Activated T-cell treated with anti-CD3 and anti-CD28 coated beads, Interleukin-2, amount 50 U/mL, for 4 hours (primary cell): ENCODE results near the gene SCD5. TPM values are rescaled to one million over a fixed set of nuclear protein-coding genes. Genes with fewer than 3 reads are reported as not detected.
"Not testable (repeated sequence)": the region's sequence is repeated elsewhere in the genome, so short reads cannot be mapped to it uniquely, and the experiment has no call there.

Experiments
- ATAC-seq, 2 donors: fragments of 200-7000 bp; cut with Tn5 transposase; one replicate each; pipeline ENCODE4 v1.10.0; 2021
- DNase-seq: peaks from one replicate; pipeline ENCODE4 v3.0.0-alpha.2; 2020
- H3K27me3 Mint-ChIP-seq: one replicate; pipeline ENCODE4 v1.8.0; 2021; ENCODE audit warnings: low read depth, mixed read lengths
- H3K36me3 Mint-ChIP-seq: one replicate; pipeline ENCODE4 v1.8.0; 2022; ENCODE audit warnings: mixed read lengths; ENCODE audit not compliant: insufficient read depth
- H3K4me1 Mint-ChIP-seq: one replicate; pipeline ENCODE4 v1.8.0; 2021; ENCODE audit warnings: low read depth, mixed read lengths
- H3K4me3 Mint-ChIP-seq: one replicate; pipeline ENCODE4 v1.8.0; 2021; ENCODE audit warnings: mild to moderate bottlenecking, moderate library complexity, mixed read lengths
- H3K9me3 Mint-ChIP-seq: one replicate; pipeline ENCODE4 v1.8.0; 2021; ENCODE audit warnings: mixed read lengths
- total RNA-seq, 3 donors: library from RNA; stranded (reverse); gene quantifications; one replicate each; pipeline ENCODE4 v1.2.1, GENCODE V29; 2021

Gene SCD5
- total RNA-seq, result 1 to 10 TPM in 1 of 3 donors, under 1 TPM in 2; 0.30 to 1.2 (median 0.84) TPM

DNA sequence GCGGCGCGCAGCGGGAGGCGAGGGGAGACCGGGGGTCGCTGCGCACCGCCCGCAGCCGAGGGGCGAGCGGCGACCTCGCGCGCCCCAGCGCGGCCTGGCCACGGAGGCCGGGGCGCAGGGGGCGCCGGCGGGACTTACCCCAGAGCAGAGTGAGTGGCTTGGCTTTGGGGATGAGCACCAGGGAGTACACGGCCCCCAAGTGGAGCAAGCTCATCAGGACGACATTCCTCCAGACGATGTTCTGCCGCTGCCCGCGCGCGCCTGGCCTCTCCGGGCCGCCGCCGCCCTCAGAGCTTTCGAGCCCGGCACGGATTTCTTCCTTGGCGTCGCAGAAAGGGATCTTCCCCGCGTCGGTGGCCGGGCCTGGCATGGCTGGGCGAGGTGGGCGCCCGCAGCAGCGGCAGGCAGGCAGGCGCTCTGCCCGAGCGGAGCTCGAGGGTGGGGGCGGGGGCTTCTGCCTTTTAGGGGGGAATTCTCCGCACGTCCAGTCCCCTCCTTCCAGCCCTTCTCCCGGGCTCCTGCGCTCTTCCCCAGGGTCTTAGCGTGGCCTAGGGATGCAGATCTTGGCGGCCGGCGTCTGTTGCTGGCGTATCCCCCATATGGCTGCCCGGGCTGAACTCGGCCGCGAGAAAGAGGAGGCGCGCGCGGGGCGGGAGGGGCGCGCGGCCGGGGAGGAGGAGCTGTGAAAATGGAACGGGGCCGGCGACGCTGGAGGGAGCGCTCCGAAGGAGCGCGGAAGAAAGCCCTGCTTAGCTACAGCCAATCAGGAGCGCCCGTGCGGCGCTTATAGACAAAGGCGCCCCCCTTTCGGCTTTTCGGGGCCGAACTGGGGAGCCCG, at the start of gene SCD5:
Gene SCD5, minus strand, starts transcription at position 629 of the 838 bp plus-strand sequence. Its CDS starts 259 bp downstream, at position 370.
- no peaks in the 10 kb centered on the region for H3K36me3 Mint-ChIP-seq
- H3K27me3 Mint-ChIP-seq, result peaks cover 56% of the 10 kb centered on the region
- peak; percentile 33 for DNase-seq
- H3K9me3 Mint-ChIP-seq, result no peaks in the 10 kb centered on the region
- H3K4me3 Mint-ChIP-seq, result peak within 1 kb of the TSS; percentile 76
- ATAC-seq, result peak; percentile 89 to 92
- H3K4me1 Mint-ChIP-seq, result peaks cover 16% of the 10 kb centered on the region

DNA sequence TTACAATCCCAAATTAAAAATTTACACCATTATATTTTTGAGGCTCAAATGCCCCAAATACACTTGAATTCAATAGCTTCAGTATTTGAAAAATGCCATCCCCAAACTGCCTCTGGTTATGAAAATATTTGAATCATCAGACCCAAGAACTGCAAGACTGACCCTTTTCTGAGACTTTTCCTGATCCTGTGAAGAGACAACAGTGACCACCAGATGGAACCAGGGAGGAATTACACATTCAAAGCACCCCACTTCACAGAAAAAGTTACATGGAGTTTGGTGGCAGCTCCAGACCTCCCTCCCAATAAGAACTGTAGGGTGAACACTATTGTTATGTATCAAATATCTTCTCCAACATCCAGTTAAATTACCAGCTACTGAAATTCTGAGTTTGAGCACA, 44.0 kb upstream of the SCD5 start:
- peaks cover 2% of the 10 kb centered on the region for H3K4me1 Mint-ChIP-seq
- no peaks in the 10 kb centered on the region for H3K9me3 Mint-ChIP-seq
- DNase-seq, result no peak
- H3K36me3 Mint-ChIP-seq, result peaks cover 47% of the 10 kb centered on the region
- no peak for ATAC-seq
- no peaks in the 10 kb centered on the region for H3K27me3 Mint-ChIP-seq
- H3K4me3 Mint-ChIP-seq, result no peak overlapping the region

DNA sequence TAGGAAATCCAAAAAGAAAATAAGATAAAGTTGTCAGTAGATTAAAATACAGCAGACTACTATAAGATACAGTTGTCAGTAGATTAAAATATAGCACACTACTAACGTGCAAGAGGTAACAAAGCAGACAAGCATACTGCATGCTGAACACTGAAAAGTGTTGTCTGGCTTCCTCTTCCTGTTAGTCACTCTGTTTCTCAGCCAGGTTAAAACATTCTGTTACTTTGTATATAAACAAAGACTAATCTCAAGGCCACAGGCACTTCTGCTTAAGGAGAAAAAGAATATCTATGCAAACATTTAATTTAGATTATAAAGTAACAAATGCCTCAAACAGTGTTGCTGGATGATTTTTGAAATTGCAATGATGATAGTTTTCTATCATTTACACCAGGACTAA, 41.0 kb upstream of the SCD5 start:
- Mint-ChIP-seq H3K4me1 (no peaks in the 10 kb centered on the region), H3K4me3 (no peak overlapping the region), H3K36me3 (peaks cover 33% of the 10 kb centered on the region), H3K27me3 (no peaks in the 10 kb centered on the region), H3K9me3 (no peaks in the 10 kb centered on the region)
- no peak for DNase-seq
- no peak for ATAC-seq

DNA sequence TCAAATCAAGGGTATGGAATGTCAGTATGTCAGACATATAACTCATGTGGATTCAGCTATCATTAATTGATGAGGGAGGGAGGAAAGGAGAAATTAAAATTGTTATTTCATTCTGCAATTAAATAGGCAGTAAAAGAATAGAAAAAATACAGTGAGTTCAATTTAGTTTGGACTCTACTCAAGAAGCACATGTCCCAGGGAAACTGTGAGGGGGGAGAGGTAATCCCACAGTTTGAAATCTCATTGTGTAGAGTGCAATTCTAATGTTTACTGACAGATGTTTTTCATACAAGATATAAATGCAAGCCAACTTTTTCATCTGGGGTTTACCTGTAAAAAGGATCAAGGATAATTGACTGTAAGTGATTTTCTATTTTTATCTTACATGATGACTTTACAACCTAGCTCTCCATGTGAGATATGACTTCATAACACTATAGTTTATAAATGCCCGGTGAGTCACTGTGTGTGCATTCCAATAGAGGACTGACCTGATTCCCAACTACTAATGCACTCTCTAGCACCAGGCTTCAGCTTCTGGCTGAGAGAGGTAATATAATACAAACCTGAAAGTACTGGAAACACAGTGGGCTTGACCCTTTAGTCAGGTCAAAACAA, 35.2 kb upstream of the SCD5 start:
- Mint-ChIP-seq H3K9me3 (no peaks in the 10 kb centered on the region), H3K36me3 (peaks cover 33% of the 10 kb centered on the region), H3K4me3 (no peak overlapping the region), H3K4me1 (no peaks in the 10 kb centered on the region), H3K27me3 (no peaks in the 10 kb centered on the region)
- ATAC-seq (no peak), DNase-seq (no peak)

DNA sequence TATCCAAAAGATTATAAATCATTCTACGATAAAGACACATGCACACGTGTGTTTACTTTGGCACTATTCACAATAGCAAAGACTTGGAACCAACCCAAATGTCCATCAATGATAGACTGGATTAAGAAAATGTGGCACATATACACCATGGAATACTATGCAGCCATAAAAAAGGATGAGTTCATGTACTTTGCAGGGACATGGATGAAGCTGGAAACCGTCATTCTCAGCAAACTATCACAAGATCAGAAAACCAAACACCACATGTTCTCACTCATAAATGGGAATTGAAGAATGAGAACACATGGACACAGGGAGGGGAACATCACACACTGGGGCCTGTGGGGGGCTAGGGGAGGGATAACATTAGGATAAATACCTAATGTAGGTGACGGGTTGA, 34.5 kb upstream of the SCD5 start:
- DNase-seq, H3K4me3 Mint-ChIP-seq, H3K9me3 Mint-ChIP-seq, ATAC-seq, H3K27me3 Mint-ChIP-seq, H3K4me1 Mint-ChIP-seq: not testable (repeated sequence)
- peaks cover 28% of the 10 kb centered on the region for H3K36me3 Mint-ChIP-seq

DNA sequence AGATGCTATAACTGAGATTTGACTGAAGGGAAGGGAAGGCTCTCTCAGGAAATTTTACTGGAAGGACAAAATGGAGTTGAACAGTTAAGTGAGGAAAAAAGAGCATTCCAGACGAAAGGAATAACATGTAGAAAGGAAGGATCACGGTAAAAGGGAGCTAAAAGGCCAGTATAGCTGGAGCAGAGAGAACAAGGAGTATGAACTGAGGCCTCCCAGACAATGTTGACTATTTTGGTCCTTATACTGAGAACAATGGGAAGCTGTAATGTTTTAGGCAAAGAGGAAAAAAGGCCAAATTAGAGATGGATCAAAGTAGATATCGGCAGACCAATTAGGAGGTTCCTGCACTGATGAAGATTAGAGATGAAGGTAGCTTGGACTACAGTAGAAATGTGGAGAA, 26.8 kb upstream of the SCD5 start:
- Mint-ChIP-seq H3K4me1 (no peaks in the 10 kb centered on the region), H3K36me3 (peaks cover 44% of the 10 kb centered on the region), H3K27me3 (no peaks in the 10 kb centered on the region), H3K4me3 (no peak overlapping the region), H3K9me3 (no peaks in the 10 kb centered on the region)
- DNase-seq (no peak), ATAC-seq (no peak)

DNA sequence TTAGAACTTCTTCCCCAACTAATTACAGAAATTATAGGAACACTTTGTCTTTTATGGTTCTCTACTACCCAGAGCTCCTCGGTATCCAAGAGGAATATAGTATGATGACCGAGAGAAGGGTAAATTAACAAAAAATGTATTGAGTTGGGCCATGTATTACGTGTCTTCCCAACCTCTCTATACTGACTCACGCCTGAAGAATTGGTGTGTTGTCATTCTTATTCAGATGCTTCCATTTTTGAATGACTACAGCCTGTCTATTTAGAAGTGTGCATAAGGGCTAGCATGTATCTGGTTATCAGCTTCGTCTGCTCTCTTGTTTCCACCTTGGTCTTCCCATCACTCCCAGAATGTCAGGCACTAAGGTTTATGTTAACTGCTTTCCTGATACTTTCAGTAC, 24.5 kb upstream of the SCD5 start:
- Mint-ChIP-seq H3K4me1 (no peaks in the 10 kb centered on the region), H3K4me3 (no peak overlapping the region), H3K36me3 (peaks cover 57% of the 10 kb centered on the region), H3K9me3 (no peaks in the 10 kb centered on the region), H3K27me3 (no peaks in the 10 kb centered on the region)
- DNase-seq, result no peak
- ATAC-seq, result no peak

DNA sequence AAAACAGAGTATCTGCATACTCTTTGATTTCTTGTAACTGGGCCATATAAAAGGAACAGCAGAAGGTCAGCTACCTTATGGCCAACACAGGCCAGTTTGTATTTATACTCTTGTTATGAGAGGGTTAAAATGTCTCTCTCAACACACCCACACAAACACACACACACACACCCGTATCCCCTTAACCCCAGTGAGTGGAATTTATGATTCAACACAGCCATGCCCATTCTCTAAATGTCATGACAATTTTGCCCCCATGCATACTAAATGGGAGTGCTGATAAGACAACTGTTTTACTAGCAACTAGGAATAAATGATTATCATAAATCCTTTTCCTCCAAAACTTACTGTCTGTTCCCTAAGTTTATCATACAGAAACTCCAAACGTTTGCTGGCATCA, 22.1 kb upstream of the SCD5 start:
- no peaks in the 10 kb centered on the region for H3K4me1 Mint-ChIP-seq
- no peaks in the 10 kb centered on the region for H3K27me3 Mint-ChIP-seq
- ATAC-seq, result no peak
- H3K36me3 Mint-ChIP-seq, result peaks cover 50% of the 10 kb centered on the region
- no peaks in the 10 kb centered on the region for H3K9me3 Mint-ChIP-seq
- no peak for DNase-seq
- H3K4me3 Mint-ChIP-seq, result no peak overlapping the region

DNA sequence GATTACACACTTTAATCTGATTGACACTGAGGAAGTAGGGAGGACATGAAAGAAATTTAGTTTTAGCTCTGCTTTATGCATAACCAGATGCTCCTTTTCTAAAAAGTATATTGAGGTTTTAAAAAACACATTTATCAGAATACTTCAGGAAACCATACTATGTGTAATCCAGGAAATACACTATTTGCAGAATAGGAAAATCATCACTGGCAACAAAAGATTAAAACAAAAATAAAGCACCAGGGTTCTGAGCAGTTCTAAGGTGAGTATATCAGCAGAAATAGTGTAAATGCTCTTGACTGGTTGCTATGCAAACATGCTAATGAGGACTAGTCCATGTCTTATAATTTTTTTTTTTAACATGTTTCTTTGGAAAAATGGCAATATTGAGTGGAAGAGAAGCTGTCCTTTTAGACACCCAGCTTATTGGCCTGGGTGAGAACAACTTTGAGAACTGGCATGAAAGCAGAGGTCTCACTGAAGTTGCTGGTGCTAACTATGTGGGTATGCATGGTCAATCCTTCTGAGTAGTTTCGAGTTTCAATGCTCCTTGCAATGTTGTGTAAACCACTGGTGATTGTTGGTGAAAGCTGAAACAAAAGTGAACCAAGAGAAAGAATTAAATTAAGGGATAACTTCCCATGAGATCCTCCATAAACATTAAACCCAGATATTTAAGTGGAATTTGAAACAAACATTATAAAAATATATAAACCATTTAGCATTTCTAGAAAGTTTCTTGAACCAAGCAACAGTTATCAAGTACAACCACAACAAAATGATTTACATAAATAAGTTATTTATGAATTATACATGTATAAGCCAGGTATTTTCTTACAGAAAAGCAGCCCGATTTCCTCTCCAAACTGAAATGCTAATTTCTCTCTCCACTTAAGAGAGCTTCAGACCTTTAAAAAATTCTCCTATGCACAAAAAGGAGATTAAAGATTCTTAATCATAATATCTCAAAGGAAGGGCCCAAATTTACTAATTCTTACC, 20.4 kb upstream of the SCD5 start:
- Mint-ChIP-seq H3K4me1 (peaks cover under 1% of the 10 kb centered on the region), H3K9me3 (no peaks in the 10 kb centered on the region), H3K4me3 (no peak overlapping the region), H3K27me3 (no peaks in the 10 kb centered on the region), H3K36me3 (peaks cover 40% of the 10 kb centered on the region)
- DNase-seq (no peak), ATAC-seq (no peak)

DNA sequence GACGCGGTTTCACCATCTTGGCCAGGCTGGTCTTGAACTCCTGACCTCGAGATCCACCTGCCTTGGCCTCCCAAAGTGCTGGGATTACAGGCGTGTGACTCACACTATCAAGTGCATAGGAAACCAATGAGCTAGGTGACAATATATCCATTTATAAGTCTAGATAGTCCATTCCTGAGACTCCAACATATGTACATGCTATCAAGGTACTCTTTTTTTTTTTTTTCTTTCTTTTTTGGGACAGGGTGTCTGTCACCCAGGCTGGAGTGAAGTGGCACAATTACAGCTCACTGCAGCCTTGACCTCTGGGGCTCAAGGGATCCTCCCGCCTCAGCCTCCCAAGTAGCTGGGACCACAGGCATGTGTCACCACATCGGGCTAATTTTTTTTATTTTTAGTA, 18.3 kb upstream of the SCD5 start:
- not testable (repeated sequence) for H3K9me3 Mint-ChIP-seq, DNase-seq, ATAC-seq, H3K27me3 Mint-ChIP-seq, H3K4me3 Mint-ChIP-seq, H3K4me1 Mint-ChIP-seq
- H3K36me3 Mint-ChIP-seq, result peaks cover 26% of the 10 kb centered on the region

DNA sequence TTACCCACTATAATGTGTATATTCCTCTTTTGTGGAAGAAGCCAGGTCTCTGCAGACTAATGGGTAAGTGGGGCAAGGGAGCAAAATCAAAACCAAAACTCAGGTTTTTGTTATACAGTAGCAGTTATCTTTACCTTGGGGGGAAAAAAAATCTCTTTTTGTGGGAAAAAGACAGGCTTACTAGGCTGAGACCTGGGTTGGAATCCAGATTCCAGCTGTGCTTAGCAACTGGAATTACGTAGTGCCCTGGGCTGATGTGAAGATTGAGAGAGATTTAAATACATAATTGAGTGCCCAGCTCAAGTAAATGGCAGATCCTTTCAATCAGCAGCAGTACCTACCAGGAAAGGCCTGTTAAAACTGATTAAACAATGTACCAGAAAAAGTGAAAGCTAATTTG, 15.4 kb upstream of the SCD5 start:
- no peaks in the 10 kb centered on the region for H3K27me3 Mint-ChIP-seq
- H3K4me3 Mint-ChIP-seq, result no peak overlapping the region
- H3K4me1 Mint-ChIP-seq, result peaks cover 1% of the 10 kb centered on the region
- no peaks in the 10 kb centered on the region for H3K9me3 Mint-ChIP-seq
- ATAC-seq, result no peak
- no peak for DNase-seq
- H3K36me3 Mint-ChIP-seq, result peaks cover 10% of the 10 kb centered on the region

DNA sequence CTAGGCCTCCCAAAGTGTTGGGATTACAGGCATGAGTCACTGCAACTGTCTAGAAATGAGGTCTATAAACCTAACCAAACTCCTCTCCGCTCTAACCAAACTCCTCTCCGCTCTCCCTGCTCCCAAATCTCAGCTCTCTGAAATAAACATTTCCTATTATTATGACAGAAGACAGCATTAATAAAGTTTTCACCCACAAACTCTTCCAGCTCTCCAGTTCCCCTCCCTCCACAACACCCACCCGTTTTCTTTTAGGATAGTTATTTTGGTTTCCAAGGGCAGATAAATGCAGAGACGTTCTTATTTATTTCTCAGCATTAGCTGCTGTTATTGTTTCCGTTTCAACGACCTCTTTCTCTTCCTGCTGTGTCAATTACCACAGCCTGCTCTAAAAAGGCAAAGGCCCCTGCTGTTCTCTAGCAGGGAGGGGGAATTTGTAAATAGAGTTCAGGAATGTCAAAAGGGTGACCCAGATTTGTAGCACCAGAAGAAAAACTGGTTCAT, 13.3 kb upstream of the SCD5 start:
- DNase-seq (no peak), ATAC-seq (no peak)
- H3K9me3 Mint-ChIP-seq, result no peaks in the 10 kb centered on the region
- peaks cover 1% of the 10 kb centered on the region for H3K4me1 Mint-ChIP-seq
- H3K4me3 Mint-ChIP-seq, result no peak overlapping the region
- H3K36me3 Mint-ChIP-seq, result peaks cover 1% of the 10 kb centered on the region
- H3K27me3 Mint-ChIP-seq, result no peaks in the 10 kb centered on the region

DNA sequence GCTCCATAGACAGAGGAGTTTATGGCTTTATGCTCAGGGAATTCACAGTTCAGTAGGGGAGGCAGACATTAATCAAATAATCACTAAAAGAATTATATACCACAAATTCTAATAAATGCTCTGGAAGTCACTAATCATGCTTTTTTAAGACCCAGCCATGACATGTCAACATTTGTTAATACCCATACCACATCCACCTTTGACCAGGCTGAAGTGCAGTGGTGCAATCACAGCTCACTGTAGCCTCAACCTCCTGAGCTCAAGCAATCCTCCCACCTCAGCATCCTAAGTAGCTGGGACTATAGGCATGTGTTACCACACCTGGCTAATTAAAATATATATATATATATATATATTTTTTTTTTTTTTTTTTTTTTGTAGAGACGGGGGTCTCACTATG, 12.8 kb upstream of the SCD5 start:
- no peaks in the 10 kb centered on the region for H3K36me3 Mint-ChIP-seq
- H3K9me3 Mint-ChIP-seq, result no peaks in the 10 kb centered on the region
- no peak for DNase-seq
- peaks cover 1% of the 10 kb centered on the region for H3K4me1 Mint-ChIP-seq
- no peak overlapping the region for H3K4me3 Mint-ChIP-seq
- ATAC-seq, result no peak
- no peaks in the 10 kb centered on the region for H3K27me3 Mint-ChIP-seq

DNA sequence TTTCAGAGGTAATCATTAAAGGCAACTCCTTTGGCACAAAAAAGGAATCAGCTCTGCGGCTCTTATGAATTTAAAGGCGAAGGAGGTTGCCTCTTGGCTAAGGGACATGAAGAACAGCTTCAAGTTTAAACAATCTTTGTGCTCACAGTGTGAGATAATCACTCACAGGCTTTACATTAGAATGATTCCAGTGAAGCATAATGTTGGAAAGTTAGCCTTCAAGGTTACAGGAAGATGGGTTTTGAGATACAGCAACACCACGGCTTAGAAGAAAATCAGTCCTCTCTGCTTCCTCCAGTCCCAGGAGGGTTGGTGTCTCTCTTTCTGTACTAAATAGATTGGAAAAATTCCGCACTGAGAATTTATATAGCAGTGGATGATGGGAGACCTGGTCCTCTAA, 11.6 kb upstream of the SCD5 start:
- DNase-seq, result no peak

More for the DNA sequence above, 11.6 kb upstream of the SCD5 start:
- Mint-ChIP-seq H3K36me3 (no peaks in the 10 kb centered on the region), H3K4me3 (no peak overlapping the region), H3K9me3 (no peaks in the 10 kb centered on the region), H3K4me1 (peaks cover 1% of the 10 kb centered on the region), H3K27me3 (no peaks in the 10 kb centered on the region)
- ATAC-seq, result no peak
